ENCODE data around the gene GRIN1.
"Not testable (repeated sequence)": the region's sequence is repeated elsewhere in the genome, so short reads cannot be mapped to it uniquely, and the experiment has no call there.

GRIN1 gene

DNA sequence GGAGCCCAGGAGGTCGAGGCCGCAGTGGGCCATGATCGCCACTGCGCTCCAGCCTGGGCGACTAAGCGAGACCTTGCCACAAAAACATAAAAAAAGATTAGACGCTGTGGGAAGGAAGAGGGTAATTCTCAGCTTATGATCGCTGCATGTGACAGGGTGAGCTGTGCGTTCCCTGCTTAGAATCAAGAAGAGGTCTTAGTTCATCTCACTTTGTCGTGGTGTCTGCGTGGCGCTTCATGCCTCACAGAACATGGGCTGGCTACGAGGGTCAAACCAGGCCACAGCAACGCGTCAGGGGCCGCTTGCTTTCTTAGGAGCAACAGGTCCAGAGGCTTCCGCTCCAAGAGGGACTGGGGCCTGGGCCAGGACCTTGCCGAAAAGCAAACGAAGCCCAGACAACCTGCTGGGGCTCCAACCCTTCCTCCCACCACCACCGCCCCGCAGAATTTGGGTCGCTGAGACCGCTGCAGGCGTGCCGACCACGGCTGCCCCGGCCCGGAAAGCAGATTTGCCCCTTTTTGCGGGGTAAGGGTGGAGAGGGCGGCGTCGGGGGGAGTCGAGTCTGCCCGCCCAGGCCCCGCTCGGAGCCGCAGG is 10.0 kb upstream of the GRIN1 start:
- peak; percentile 38 for DNase-seq
- ATAC-seq = no peak

GRCh38 chr9:137129456-137130175 is 9.3 kb upstream of the GRIN1 start:
- ATAC-seq = peak; percentile 99
- DNase-seq = peak; percentile 90

DNA sequence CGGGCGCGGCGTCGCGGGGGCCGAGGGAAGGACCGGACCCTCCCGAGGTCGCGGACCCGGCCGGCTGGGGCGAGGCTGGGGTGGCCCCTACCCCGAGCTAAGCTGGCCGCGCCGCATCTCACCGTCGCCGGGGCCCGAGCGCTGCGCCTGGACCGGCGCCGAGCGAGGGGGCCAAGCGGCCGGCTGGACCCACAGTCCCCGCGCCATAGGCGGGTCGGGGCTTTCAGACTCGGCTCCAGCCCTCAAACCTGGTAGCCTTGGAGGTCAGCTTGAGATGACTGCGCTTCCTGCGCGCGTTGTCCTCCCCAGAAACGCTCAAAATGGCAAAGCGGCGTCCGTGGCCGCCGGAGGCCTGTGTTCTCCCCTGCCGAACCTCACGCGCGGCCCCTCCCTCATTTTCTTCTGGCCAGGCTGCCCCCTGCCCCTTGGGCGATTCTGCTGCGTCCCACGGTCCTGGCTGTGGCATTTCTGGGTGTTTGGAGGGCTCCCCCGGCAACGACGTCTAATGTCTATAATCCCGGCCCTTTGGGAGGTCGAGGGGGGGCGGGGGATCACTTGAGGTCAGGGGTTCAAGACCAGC is 8.7 kb upstream of the GRIN1 start:
- DNase-seq (no peak), ATAC-seq (peak; percentile 6)

DNA sequence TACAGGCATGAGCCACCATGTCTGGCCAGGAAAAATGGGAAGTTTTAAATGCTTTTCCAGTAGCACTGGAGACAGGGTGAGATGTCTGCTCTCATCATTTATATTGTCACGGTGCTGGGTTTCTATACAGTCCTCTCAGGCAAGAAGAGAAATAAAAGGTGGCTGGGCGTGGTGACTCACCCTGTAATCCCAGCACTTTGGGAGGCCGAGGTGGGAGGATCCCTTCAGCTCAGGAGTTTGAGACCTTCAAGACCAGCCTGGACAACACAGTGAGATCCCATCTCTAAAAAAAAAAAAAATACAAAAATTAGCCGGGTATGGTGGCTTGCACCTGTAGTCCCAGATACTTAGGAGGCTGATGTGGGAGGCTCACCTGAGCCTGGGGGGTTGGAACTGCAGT is 4.8 kb upstream of the GRIN1 start:
- no peak for ATAC-seq
- no peak for DNase-seq

DNA sequence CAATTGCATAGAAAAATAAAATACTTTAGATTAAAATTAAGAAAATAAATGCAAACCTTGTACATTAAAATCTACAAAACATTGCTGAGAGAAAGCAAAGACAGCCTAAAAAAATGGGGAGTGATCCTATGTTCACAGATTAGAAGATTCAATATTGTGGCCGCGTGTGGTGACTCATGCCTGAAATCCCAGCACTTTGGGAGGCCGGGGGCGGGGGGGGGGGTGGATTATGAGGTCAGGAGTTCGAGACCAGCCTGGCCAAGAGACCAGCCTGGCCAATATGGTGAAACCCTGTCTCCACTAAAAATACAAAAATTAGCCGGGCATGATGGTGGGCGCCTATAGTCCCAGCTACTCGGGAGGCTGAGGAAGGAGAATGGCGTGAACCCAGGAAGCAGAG is 3.8 kb upstream of the GRIN1 start:
- not testable (repeated sequence) for DNase-seq, ATAC-seq

GRCh38 chr9:137136261-137136880 is 2.6 kb upstream of the GRIN1 start:
- no peak for DNase-seq
- ATAC-seq = no peak

DNA sequence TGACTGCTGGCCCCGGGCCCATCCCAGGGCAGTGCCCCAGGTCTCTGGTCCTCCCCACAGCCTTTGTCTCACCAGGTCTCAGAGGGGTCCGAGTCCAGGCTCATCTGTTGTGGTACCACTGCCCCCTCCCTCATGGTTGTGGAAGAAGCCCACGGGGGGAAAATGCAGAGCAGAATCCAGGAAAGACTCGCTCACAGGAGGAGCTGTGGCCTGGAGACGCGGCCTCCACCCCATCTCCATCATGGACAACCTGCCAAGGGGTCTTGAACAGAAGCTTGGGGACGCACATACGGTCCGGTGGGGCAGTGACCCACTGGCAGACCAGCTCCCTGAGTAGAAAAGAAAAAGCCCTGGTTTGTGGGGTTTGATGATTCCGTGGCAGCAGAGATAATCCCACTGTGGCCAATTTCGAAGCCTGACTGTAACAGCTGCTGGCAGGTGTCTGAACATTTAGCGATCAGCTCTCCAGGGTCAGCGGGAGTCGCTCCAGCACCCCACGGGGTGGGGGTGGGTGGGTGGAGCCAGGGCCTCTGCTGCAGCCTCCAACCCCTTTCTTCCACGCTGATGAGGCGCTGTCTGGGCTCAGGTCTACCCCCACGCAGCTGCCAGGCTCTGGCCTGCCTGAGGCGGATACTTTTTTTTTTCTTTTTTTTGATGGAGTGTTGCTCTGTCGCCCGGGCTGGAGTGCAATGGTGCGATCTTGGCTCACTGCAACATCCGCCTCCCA is 1.9 kb upstream of the GRIN1 start:
- no peak for DNase-seq
- ATAC-seq = no peak

DNA sequence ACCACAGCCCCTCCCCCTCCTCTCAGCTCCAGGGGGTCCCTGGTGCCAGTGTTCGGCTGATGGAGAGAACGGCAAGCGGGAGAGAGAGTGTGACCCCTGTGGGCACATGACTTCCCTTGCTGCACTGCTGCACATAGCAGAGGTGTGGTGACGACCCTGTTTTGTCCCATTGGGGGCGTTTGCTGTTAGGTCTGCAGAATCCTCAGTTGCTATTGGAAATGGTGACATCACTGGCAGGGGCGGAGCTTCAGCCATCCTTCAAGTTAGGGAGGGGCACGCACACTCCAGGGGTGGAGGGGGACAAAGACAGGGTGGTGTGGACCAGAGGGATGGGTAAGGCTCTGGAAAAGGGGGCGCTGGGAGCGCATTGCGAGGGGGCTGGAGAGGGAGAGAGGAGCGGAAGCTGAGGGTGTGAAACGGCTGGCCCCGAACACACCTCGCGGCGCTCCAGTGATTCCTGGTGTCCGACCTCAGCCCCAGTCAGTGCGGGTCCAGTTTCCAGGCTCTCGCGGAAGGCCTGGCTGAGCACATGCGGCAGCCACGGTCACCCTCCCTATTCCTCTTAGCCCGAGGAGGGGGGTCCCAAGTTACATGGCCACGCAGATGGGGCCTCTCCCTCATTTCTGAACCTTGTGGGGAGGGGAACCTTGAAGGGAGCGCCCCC is 764 bp upstream of the GRIN1 start:
- no peak for ATAC-seq

GRCh38 chr9:137139468-137140150 is 655 bp downstream of the GRIN1 start:
- DNase-seq (no peak), ATAC-seq (no peak)

More for the DNA sequence above, 764 bp upstream of the GRIN1 start:
- peak; percentile 35 for DNase-seq

- no peak for DNase-seq
- no peak for ATAC-seq
These were observed 1.4 kb downstream of the GRIN1 start for GRCh38 chr9:137140151-137141012.

DNA sequence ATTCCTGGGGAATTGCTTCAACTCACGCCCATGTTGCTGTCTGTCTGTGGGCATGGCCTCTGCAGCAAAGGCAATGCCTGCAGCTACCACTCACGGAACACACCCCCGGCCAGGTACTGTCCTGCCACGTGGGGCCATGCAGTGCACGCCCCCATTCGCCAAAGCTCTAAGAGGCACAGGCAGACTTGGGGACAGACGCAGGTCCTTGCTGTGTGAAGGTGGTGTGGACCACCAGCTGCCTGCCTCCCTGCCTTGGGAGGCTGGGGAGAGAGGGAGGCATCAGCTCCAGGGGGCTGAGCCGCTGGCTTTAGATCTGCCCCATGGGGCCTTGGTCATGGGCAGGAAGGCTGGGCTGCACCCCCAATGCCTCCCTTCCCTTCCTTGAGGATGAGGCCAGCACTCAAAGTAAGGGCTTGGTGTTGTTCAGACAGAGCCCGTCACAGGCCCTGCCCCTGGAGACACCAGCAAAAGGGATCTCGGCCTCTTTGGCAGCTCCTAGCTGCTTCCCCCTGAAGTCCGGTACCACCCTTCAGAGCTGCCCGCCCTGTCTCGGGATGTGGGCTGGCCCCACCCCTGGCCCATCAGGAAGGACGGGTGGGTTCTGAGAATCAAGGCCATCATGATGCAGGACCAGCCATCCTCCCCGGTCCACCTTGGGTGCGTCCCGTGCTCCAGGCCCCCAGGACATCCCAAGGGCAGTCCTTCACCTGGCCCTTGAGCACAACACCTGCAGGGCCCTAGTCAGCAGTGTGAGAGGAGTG is 2.3 kb downstream of the GRIN1 start:
- DNase-seq = no peak
- ATAC-seq = no peak

GRCh38 chr9:137141976-137142936 is 3.3 kb downstream of the GRIN1 start:
- ATAC-seq (no peak), DNase-seq (no peak)

DNA sequence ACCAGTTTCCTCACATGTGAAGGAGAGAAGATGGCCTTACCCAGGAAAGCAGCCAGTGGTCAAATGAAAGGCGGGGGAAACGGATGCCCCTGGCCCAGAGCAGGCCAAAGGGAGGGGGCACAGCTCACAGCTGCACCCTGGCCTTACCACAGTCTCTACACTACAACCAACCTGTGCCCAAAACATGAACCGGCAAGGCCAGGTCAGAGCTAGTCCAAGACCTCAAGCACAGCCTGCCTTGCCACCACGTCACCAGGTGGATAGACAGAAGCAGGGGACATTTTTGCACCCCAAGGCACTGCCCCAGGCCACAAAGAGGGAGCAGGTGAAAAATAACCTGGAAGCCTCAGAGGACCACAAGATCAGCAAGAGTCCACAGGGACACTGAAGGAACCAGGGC is 4.5 kb downstream of the GRIN1 start:
- ATAC-seq = no peak
- no peak for DNase-seq

DNA sequence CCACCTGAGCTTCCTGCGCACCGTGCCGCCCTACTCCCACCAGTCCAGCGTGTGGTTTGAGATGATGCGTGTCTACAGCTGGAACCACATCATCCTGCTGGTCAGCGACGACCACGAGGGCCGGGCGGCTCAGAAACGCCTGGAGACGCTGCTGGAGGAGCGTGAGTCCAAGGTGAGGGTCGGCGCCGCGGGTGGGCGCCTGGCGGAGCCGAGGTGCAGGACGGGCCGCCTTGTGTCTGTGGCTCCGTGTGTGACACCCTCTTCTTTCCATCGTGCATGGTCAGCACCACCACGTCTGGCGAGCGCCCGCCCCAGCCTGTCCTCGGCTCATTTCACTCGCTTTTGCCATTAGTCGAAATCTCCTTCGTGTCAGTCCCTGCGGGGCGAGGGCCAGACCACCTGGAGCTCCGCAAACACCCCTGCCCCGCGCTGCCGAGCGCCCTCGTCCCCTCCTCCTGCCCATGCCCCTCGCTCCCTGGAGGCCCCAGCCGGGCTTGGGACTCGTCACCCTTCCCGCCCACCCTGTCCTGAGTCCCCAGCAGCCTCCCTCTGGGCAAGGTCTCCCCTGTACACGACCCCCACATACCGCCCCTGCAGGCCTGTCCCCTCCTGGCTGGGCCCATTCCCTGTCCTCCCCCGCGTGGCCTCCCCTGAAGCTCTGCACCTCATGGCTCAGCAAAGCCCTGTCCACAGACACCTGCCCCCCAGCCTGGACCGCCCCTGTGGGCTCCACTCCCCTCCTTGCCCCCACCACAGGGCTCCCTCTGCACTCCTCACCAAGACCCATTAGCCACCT is 7.0 kb downstream of the GRIN1 start:
- DNase-seq = no peak
- no peak for ATAC-seq

DNA sequence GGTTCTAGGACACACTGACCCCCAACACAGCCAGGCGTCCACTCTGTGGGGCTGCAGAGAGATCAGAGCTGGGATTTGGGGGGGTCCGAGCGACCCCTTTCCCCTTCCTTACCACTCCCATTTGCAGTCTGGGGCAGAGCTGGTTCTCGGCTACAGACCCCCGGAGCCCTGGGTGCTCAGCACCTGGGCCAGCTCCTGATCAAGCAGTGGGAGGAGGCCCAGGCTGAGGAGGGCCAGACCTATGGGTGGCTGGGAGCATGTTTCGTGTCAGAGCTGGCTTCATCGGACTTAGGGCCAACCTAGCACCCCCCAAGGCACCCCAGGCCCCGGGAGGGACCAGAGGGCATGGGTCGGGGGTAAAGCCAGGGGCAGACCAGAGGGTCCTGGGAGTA is 7.6 kb downstream of the GRIN1 start:
- DNase-seq (no peak), ATAC-seq (no peak)

GRCh38 chr9:137147091-137147792 is 8.3 kb downstream of the GRIN1 start:
- ATAC-seq = no peak

DNA sequence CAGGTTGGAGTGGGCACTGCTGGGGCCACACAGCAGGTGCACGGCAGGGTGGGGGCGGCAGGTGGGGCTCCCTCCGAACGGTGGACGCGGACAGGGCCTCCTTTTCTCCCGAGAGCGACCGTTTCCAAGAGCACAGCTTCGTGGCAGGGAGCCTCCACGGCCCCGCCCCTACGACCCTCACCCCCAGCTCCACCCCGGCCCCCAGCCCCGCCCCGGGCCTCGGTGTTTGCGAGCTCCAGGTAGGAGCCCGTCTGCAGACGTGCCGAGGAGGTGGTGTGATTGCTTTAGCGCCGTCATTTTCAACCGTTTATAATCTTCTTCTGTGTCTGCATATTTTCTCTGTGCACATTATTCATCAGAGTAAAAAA is 8.8 kb downstream of the GRIN1 start:
- ATAC-seq (no peak), DNase-seq (no peak)

More at GRCh38 chr9:137147091-137147792, 8.3 kb downstream of the GRIN1 start:
- no peak for DNase-seq

Measured in stimulated activated naive CD8-positive, alpha-beta T cell treated with anti-CD3 and anti-CD28 coated beads, Interleukin-15, Interleukin-2, amounts not matched to agents 100 U/mL and 50 U/mL, for 24 hours (primary cell).